ENCODE measurements around the gene WSCD2. TPM values are rescaled to one million over a fixed set of nuclear protein-coding genes. Genes with fewer than 3 reads are reported as not detected.

WSCD2 gene
- total RNA-seq, 1 donor from 2014 or later = not detected

DNA sequence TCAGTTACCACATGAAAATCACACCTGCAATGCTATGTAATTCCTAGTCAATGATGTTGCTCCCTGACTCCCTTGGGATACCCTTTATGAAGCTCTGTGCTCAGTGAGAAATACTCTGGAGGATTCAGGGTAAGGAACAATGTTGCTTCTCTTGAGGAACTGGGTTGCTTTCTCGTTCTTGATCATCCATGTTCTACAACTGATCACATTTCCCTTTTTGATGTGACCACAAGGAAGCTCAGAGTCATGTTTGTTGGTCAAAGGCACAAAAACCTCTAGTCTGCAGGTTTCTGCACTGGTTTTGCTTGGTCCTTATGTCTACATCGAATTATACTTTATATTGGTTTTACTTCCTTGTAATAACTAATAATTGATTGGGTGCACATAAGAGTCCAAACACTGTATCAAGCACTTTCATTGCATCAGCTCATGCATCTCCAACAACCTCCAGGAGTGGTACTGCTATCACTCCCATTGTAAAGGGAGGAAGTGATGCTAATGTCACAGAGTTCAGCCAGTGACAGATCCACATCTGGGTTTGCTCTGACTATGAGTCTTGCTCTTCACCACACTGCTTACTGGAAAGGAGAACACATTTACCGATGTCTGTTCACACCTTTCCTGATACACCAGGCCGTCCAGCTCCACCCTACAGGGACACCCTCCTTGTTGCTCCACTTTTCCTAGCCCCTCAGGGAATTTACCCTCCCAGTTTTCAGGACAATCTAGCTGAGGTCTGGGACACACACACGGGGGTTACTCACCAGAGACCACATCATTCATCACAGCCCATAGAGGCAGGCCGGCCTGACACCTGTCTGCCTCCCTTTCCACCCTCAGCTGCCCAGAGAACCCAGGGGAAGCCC lies 169.0 kb downstream of the WSCD2 start:
- Histone ChIP-seq H3K4me3 (ENCODE audit: low read depth, low read length) (no peak overlapping the region), H3K36me3 (ENCODE audit: control insufficient read depth, insufficient read depth, low read length) (no peaks in the 10 kb centered on the region), H3K27me3 (ENCODE audit: control insufficient read depth, insufficient read depth, low read length) (no peaks in the 10 kb centered on the region)
- no peak for DNase-seq (ENCODE audit: low read depth)
- no peak for FAIRE-seq
- TF ChIP-seq, protein P1, sequence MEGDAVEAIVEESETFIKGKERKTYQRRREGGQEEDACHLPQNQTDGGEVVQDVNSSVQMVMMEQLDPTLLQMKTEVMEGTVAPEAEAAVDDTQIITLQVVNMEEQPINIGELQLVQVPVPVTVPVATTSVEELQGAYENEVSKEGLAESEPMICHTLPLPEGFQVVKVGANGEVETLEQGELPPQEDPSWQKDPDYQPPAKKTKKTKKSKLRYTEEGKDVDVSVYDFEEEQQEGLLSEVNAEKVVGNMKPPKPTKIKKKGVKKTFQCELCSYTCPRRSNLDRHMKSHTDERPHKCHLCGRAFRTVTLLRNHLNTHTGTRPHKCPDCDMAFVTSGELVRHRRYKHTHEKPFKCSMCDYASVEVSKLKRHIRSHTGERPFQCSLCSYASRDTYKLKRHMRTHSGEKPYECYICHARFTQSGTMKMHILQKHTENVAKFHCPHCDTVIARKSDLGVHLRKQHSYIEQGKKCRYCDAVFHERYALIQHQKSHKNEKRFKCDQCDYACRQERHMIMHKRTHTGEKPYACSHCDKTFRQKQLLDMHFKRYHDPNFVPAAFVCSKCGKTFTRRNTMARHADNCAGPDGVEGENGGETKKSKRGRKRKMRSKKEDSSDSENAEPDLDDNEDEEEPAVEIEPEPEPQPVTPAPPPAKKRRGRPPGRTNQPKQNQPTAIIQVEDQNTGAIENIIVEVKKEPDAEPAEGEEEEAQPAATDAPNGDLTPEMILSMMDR (IDR thresholded peaks at IDR 0.05; ENCODE audit: insufficient read depth, low read length, severe bottlenecking) = no peak

DNA sequence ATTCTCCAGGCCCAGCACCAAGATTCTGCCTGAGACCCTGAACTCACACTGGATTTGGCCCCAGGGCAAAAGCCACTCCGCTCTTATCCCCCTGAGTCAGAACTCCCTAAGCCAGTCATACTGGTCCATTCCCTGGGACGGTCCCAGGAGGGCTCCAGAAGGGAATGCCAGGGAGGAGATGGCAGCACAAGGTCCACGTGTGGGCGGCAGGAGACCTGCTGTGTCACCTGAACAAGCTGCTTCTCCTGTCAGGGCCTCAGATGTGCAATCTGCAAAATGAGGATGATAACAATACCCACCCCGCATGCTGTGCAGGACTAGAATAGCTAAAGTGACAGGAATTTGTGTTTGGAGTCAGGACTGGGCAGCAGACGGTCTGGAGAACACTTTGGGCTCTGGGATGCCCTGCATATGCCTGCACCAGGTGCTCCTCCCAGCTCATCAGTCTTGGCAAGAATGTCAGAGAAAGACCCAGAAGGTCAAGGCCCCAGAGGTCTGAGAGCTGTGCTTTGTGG lies 169.7 kb downstream of the WSCD2 start:
- Histone ChIP-seq H3K36me3 (ENCODE audit: control insufficient read depth, insufficient read depth, low read length) (no peaks in the 10 kb centered on the region), H3K27me3 (ENCODE audit: control insufficient read depth, insufficient read depth, low read length) (no peaks in the 10 kb centered on the region), H3K4me3 (ENCODE audit: low read depth, low read length) (no peak overlapping the region)
- DNase-seq (ENCODE audit: low read depth) (no peak), FAIRE-seq (no peak)
- TF ChIP-seq, protein P1 (IDR thresholded peaks at IDR 0.05; ENCODE audit: insufficient read depth, low read length, severe bottlenecking) = no peak

DNA sequence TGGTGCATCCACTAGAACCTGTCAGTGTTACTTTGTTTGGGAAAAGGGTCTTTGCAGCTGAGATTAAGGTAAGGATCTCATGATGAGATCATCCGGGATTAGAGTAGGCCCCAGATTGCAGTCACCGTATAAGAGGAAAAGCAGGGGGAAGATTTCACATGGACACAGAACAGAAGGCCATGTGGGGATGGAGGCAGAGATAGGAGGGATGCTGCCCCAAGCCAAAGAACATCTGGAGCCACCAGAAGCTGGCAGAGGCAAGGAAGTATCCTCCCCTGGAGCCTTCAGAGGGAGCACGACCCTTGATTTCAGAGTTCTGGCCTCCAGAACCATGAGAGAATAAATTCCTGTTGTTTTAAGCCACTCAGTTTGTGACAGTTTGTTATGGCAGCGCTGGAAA lies 170.4 kb downstream of the WSCD2 start:
- FAIRE-seq (no peak), DNase-seq (ENCODE audit: low read depth) (no peak)
- Histone ChIP-seq H3K36me3 (ENCODE audit: control insufficient read depth, insufficient read depth, low read length) (no peaks in the 10 kb centered on the region), H3K27me3 (ENCODE audit: control insufficient read depth, insufficient read depth, low read length) (peaks cover 1% of the 10 kb centered on the region), H3K4me3 (ENCODE audit: low read depth, low read length) (no peak overlapping the region)
- TF ChIP-seq, protein P1 (IDR thresholded peaks at IDR 0.05; ENCODE audit: insufficient read depth, low read length, severe bottlenecking) = no peak

Other genes with a start within 250 kb of the WSCD2 start
- not detected in 2 replicates for gene CMKLR1, start 210.0 kb downstream of the WSCD2 start, total RNA-seq

Measured in bronchial epithelial cell (primary cell).